H9 (cell line): Measurements from ENCODE around the gene IRS2. TPM values are rescaled to one million over a fixed set of nuclear protein-coding genes. Genes with fewer than 3 reads are reported as not detected.
A peak's percentile ranks its signal among the peaks of the same experiment; 100 is the strongest.

Experiments
- DNase-seq: peaks from one replicate; pipeline ENCODE4 v3.0.0-alpha.2; 2017
- H2AFZ ChIP-seq: one replicate; pipeline ENCODE4 v1.6.1; 2013; ENCODE audit warnings: mild to moderate bottlenecking, low read length, control low read depth, moderate library complexity
- H2AK5ac ChIP-seq: 2 replicates; pipeline ENCODE4 v1.6.1; 2013; ENCODE audit warnings: low read length, control low read depth, mixed read lengths; ENCODE audit not compliant: insufficient read length
- H2BK120ac ChIP-seq: one replicate; pipeline ENCODE4 v1.6.1; 2013; ENCODE audit warnings: low read depth, mild to moderate bottlenecking, low read length, control low read depth, inconsistent platforms; ENCODE audit not compliant: poor library complexity, severe bottlenecking
- H2BK12ac ChIP-seq: 2 replicates; pipeline ENCODE4 v1.6.1; 2013; ENCODE audit warnings: low read length, control low read depth, mixed read lengths, low read depth; ENCODE audit not compliant: insufficient read length
- H2BK15ac ChIP-seq: 2 replicates; pipeline ENCODE4 v1.6.1; 2013; ENCODE audit warnings: low read depth, low read length, control low read depth
- H2BK20ac ChIP-seq: one replicate; pipeline ENCODE4 v1.6.1; 2013; ENCODE audit warnings: low read depth, mild to moderate bottlenecking, low read length, control low read depth, inconsistent platforms; ENCODE audit not compliant: poor library complexity, severe bottlenecking
- H2BK5ac ChIP-seq: 2 replicates; pipeline ENCODE4 v1.6.1; 2013; ENCODE audit warnings: low read length, control low read depth, mixed read lengths; ENCODE audit not compliant: insufficient read length
- H3K14ac ChIP-seq: 2 replicates; pipeline ENCODE4 v1.6.1; 2013; ENCODE audit warnings: low read length, control low read depth; ENCODE audit not compliant: insufficient read depth
- H3K18ac ChIP-seq: 2 replicates; pipeline ENCODE4 v1.6.1; 2013; ENCODE audit warnings: low read depth, mild to moderate bottlenecking, mixed read lengths, low read length, control low read depth; ENCODE audit not compliant: insufficient read length
- H3K23ac ChIP-seq: 2 replicates; pipeline ENCODE4 v1.6.1; 2013; ENCODE audit warnings: low read length, control low read depth, mixed read lengths, low read depth; ENCODE audit not compliant: insufficient read length
- H3K23me2 ChIP-seq: 2 replicates; pipeline ENCODE4 v1.6.1; 2013; ENCODE audit warnings: low read depth, mild to moderate bottlenecking, mixed read lengths, low read length, control low read depth; ENCODE audit not compliant: insufficient read length, poor library complexity, severe bottlenecking
- H3K27ac ChIP-seq: 2 replicates; pipeline ENCODE4 v1.5.1; 2013; ENCODE audit warnings: low read length, control low read depth, mixed read lengths, low read depth; ENCODE audit not compliant: insufficient read length
- H3K27me3 ChIP-seq: 2 replicates; pipeline ENCODE4 v1.6.1; 2013; ENCODE audit warnings: low read length, control low read depth, inconsistent platforms; ENCODE audit not compliant: insufficient read depth
- H3K4ac ChIP-seq: 2 replicates; pipeline ENCODE4 v1.6.1; 2013; ENCODE audit warnings: low read depth, mild to moderate bottlenecking, control low read depth, inconsistent platforms, low read length, moderate library complexity
- H3K4me1 ChIP-seq: 2 replicates; pipeline ENCODE4 v1.6.1; 2013; ENCODE audit warnings: low read length, control low read depth, inconsistent platforms; ENCODE audit not compliant: insufficient read depth
- H3K4me2 ChIP-seq: 2 replicates; pipeline ENCODE4 v1.6.1; 2013; ENCODE audit warnings: low read length, control low read depth, mixed read lengths; ENCODE audit not compliant: insufficient read length, insufficient read depth
- H3K56ac ChIP-seq: 2 replicates; pipeline ENCODE4 v1.6.1; 2013; ENCODE audit warnings: low read depth, mild to moderate bottlenecking, mixed read lengths, low read length, control low read depth; ENCODE audit not compliant: insufficient read length
- H3K79me1 ChIP-seq: 2 replicates; pipeline ENCODE4 v1.6.1; 2013; ENCODE audit warnings: low read depth, mild to moderate bottlenecking, moderate library complexity, low read length, control low read depth, inconsistent platforms; ENCODE audit not compliant: insufficient read depth, poor library complexity, severe bottlenecking
- H3K79me2 ChIP-seq: 2 replicates; pipeline ENCODE4 v1.6.1; 2013; ENCODE audit warnings: low read length, control low read depth, inconsistent platforms; ENCODE audit not compliant: insufficient read depth
- H3K9ac ChIP-seq: 2 replicates; pipeline ENCODE4 v1.6.1; 2013; ENCODE audit warnings: low read length, control low read depth, mixed read lengths; ENCODE audit not compliant: insufficient read length; ENCODE audit errors: extremely low read depth
- H3K9me3 ChIP-seq: one replicate; pipeline ENCODE4 v1.6.1; 2013; ENCODE audit warnings: low read depth, low read length, inconsistent platforms; ENCODE audit not compliant: control insufficient read depth
- H3T11ph ChIP-seq: one replicate; pipeline ENCODE4 v1.6.1; 2013; ENCODE audit warnings: mild to moderate bottlenecking, low read length, control low read depth, inconsistent platforms
- H4K20me1 ChIP-seq: one replicate; pipeline ENCODE4 v1.6.1; 2013; ENCODE audit not compliant: control insufficient read depth, insufficient read length, insufficient read depth
- H4K5ac ChIP-seq: 2 replicates; pipeline ENCODE4 v1.6.1; 2013; ENCODE audit warnings: low read depth, mild to moderate bottlenecking, mixed read lengths, low read length, control low read depth; ENCODE audit not compliant: insufficient read length
- H4K8ac ChIP-seq: replicated peaks from 2 replicates; pipeline ENCODE4 v1.6.1; 2013; ENCODE audit warnings: low read length, control low read depth, mixed read lengths, low read depth; ENCODE audit not compliant: insufficient read length
- H4K91ac ChIP-seq: 2 replicates; pipeline ENCODE4 v1.6.1; 2013; ENCODE audit warnings: low read depth, mild to moderate bottlenecking, moderate library complexity, mixed read lengths, low read length, control low read depth; ENCODE audit not compliant: insufficient read length
- H3K27ac Mint-ChIP-seq, 3 experiments: 2 replicates in 2 of 3; 3 replicates in 1 of 3; pipeline ENCODE4 v1.8.0; 2020 to 2021; ENCODE audit warnings: mixed read lengths in 3 of 3, mild to moderate bottlenecking in 1 of 3, moderate library complexity in 1 of 3
- H3K27me3 Mint-ChIP-seq: 2 replicates; pipeline ENCODE4 v1.8.0; 2021; ENCODE audit warnings: low read depth, mild to moderate bottlenecking, moderate library complexity, mixed read lengths
- H3K36me3 Mint-ChIP-seq, 3 experiments: 2 replicates in 2 of 3; 3 replicates in 1 of 3; pipeline ENCODE4 v1.8.0; 2020 to 2021; ENCODE audit warnings: low read depth in 3 of 3, mixed read lengths in 3 of 3; ENCODE audit not compliant: insufficient read depth in 1 of 3
- H3K4me1 Mint-ChIP-seq, 2 experiments: 2 replicates each; pipeline ENCODE4 v1.8.0; 2020; ENCODE audit warnings: mixed read lengths in 2 of 2
- H3K4me3 Mint-ChIP-seq, 2 experiments: 2 replicates in 1 of 2; 3 replicates in 1 of 2; pipeline ENCODE4 v1.8.0; 2020 to 2021; ENCODE audit warnings: mild to moderate bottlenecking in 2 of 2, mixed read lengths in 2 of 2, moderate library complexity in 1 of 2
- H3K9me3 Mint-ChIP-seq, 2 experiments: 2 replicates in 1 of 2; 3 replicates in 1 of 2; pipeline ENCODE4 v1.8.0; 2020; ENCODE audit warnings: mild to moderate bottlenecking in 2 of 2, mixed read lengths in 2 of 2, moderate library complexity in 1 of 2
- CTCF ChIP-seq: fragments of 200-600 bp; sonication (generic); conservative IDR thresholded peaks from 3 replicates; pipeline ENCODE4 v1.8.0; 2021; ENCODE audit warnings: antibody characterized with exemption, mild to moderate bottlenecking
- WGBS: extraction: QIAGEN DNeasy Blood & Tissue Kit; methylation state at CpG from one replicate; pipeline ENCODE4 v1.1.7; 2013; ENCODE audit warnings: missing lambda C conversion rate, low lambda C conversion rate, mixed read lengths; ENCODE audit not compliant: insufficient read length; ENCODE audit errors: extremely low coverage; 5-methylcytosine and 5-hydroxymethylcytosine counted together
- total RNA-seq: library from RNA; stranded (reverse); gene quantifications from 2 replicates; pipeline ENCODE4 v1.2.1, GENCODE V29; 2021

Gene IRS2
- total RNA-seq, 1 experiment from 2014 or later = 10.1 TPM

GRCh38 chr13:109760951-109761350 is 25.4 kb downstream of the IRS2 start:
- Histone ChIP-seq H2AK5ac (no peak overlapping the region), H3K79me1 (peaks cover 2% of the 10 kb centered on the region), H2BK120ac (no peak overlapping the region), H3K9me3 (no peaks in the 10 kb centered on the region), H3K27me3 (no peaks in the 10 kb centered on the region), H3K56ac (no peak overlapping the region), H3K27ac (no peak overlapping the region), H2BK20ac (no peak overlapping the region), H2BK15ac (no peak overlapping the region), H3K9ac (no peak overlapping the region), H4K20me1 (no peaks in the 10 kb centered on the region), H2AFZ (no peak overlapping the region), H4K91ac (no peak overlapping the region), H4K5ac (no peak overlapping the region), H3K4ac (no peak overlapping the region), H3K4me1 (no peaks in the 10 kb centered on the region), H2BK5ac (no peak overlapping the region), H3K23ac (no peak overlapping the region), H3K14ac (no peak overlapping the region), H3K18ac (no peak overlapping the region), H3K4me2 (no peak overlapping the region), H3T11ph (no peak overlapping the region), H4K8ac (no peak overlapping the region), H3K79me2 (no peaks in the 10 kb centered on the region; the same call in 1 of the 2 replicates), H2BK12ac (no peak overlapping the region), H3K23me2 (no peaks in the 10 kb centered on the region)
- H3K4me3 Mint-ChIP-seq = no peak overlapping the region
- H3K36me3 Mint-ChIP-seq = peaks cover 2 to 3% (median 3%) of the 10 kb centered on the region in 3 experiments; a peak in 5 of 7 replicates
- no peaks in the 10 kb centered on the region for H3K9me3 Mint-ChIP-seq
- H3K27ac Mint-ChIP-seq = peak overlapping the region in 2 of 3 experiments; percentile 40 to 73; a peak in 1 of 7 replicates
- no peaks in the 10 kb centered on the region for H3K27me3 Mint-ChIP-seq
- DNase-seq = no peak
- no peak for TF ChIP-seq CTCF
- peaks cover 30 to 37% of the 10 kb centered on the region in 2 experiments for H3K4me1 Mint-ChIP-seq
- no CpG with 5 or more reads among the region's 8 CpGs for WGBS
